ENCODE measurements around the gene MFF. TPM values are rescaled to one million over a fixed set of nuclear protein-coding genes. Genes with fewer than 3 reads are reported as not detected.

Gene MFF
- total RNA-seq, 1 experiment from 2014 or later, result 83.3 TPM

DNA sequence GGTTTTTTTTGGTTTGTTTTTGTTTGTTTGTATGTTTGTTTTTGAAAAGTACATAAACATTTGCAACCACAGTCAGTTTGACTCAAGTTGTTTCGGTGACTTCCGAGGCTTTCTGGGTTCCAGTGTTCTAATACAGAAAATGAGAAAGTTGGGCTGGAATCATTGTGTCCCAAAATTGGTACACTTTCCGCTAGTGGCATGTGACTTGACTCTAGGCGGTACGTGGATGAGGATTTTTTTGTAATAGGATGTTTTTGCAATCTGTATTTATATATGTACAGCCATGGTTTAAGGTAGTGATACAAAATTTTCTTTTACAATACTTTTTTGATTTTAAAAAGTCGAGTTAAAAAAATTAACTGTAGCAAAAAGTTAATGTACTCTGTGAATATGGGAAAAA lies 1.7 kb downstream of the MFF start:
- H4K20me1 ChIP-seq (ENCODE audit: control insufficient read depth, insufficient read depth, insufficient read length), result no peaks in the 10 kb centered on the region
- H3K79me2 ChIP-seq (ENCODE audit: insufficient read depth, low read length), result peaks cover 2% of the 10 kb centered on the region; the same call in 1 of the 2 replicates
- no peak overlapping the region for H2BK15ac ChIP-seq (ENCODE audit: low read depth, low read length)
- Mint-ChIP-seq H3K4me1 (peaks cover 33 to 41% of the 10 kb centered on the region in 2 experiments), H3K27ac (no peak overlapping the region), H3K36me3 (ENCODE audit: insufficient read depth in 1 of 3, low read depth in 3 of 3) (peaks cover 28 to 44% (median 32%) of the 10 kb centered on the region in 3 experiments), H3K27me3 (ENCODE audit: low read depth) (no peaks in the 10 kb centered on the region), H3K9me3 (peaks cover 23 to 26% of the 10 kb centered on the region in 2 experiments), H3K4me3 (peak overlapping the region; percentile 71 to 93; a peak in 3 of 5 replicates)
- no peak overlapping the region for H4K91ac ChIP-seq (ENCODE audit: insufficient read length, low read depth, low read length)
- no peak overlapping the region for H2BK120ac ChIP-seq (ENCODE audit: low read depth, low read length, poor library complexity, severe bottlenecking)
- H4K5ac ChIP-seq (ENCODE audit: insufficient read length, low read depth, low read length), result no peak overlapping the region
- no CpG with 5 or more reads among the region's 6 CpGs for WGBS (ENCODE audit: extremely low coverage, insufficient read length, low lambda C conversion rate)
- H4K8ac ChIP-seq (replicated peaks; ENCODE audit: insufficient read length, low read depth, low read length), result no peak overlapping the region
- no peak overlapping the region for H2BK20ac ChIP-seq (ENCODE audit: low read depth, low read length, poor library complexity, severe bottlenecking)
- H3K4me1 ChIP-seq (ENCODE audit: insufficient read depth, low read length), result no peaks in the 10 kb centered on the region; the same call in 1 of the 2 replicates
- H2BK5ac ChIP-seq (ENCODE audit: insufficient read length, low read length), result no peak overlapping the region
- no peak overlapping the region for H2AK5ac ChIP-seq (ENCODE audit: insufficient read length, low read length)
- H3K4ac ChIP-seq (ENCODE audit: low read depth, low read length), result no peak overlapping the region
- no peak overlapping the region for H3K9ac ChIP-seq (ENCODE audit: extremely low read depth, insufficient read length, low read length)
- peak overlapping the region; percentile 95 for H3K4me2 ChIP-seq (ENCODE audit: insufficient read depth, insufficient read length, low read length)
- no peak overlapping the region for H2BK12ac ChIP-seq (ENCODE audit: insufficient read length, low read depth, low read length)
- no peak overlapping the region for H3K23ac ChIP-seq (ENCODE audit: insufficient read length, low read depth, low read length)
- no peak overlapping the region for H2AFZ ChIP-seq (ENCODE audit: low read length)
- no peak overlapping the region for H3K56ac ChIP-seq (ENCODE audit: insufficient read length, low read depth, low read length)
- no peak overlapping the region for H3T11ph ChIP-seq (ENCODE audit: low read length)
- no peak overlapping the region for H3K14ac ChIP-seq (ENCODE audit: insufficient read depth, low read length)
- DNase-seq, result no peak
- H3K9me3 ChIP-seq (ENCODE audit: control insufficient read depth, low read depth, low read length), result no peaks in the 10 kb centered on the region
- TF ChIP-seq, protein P1, sequence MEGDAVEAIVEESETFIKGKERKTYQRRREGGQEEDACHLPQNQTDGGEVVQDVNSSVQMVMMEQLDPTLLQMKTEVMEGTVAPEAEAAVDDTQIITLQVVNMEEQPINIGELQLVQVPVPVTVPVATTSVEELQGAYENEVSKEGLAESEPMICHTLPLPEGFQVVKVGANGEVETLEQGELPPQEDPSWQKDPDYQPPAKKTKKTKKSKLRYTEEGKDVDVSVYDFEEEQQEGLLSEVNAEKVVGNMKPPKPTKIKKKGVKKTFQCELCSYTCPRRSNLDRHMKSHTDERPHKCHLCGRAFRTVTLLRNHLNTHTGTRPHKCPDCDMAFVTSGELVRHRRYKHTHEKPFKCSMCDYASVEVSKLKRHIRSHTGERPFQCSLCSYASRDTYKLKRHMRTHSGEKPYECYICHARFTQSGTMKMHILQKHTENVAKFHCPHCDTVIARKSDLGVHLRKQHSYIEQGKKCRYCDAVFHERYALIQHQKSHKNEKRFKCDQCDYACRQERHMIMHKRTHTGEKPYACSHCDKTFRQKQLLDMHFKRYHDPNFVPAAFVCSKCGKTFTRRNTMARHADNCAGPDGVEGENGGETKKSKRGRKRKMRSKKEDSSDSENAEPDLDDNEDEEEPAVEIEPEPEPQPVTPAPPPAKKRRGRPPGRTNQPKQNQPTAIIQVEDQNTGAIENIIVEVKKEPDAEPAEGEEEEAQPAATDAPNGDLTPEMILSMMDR (conservative IDR thresholded peaks at IDR 0.05), result no peak
- no peaks in the 10 kb centered on the region for H3K27me3 ChIP-seq (ENCODE audit: insufficient read depth, low read length)
- H3K79me1 ChIP-seq (ENCODE audit: insufficient read depth, low read depth, low read length, poor library complexity, severe bottlenecking), result no peaks in the 10 kb centered on the region
- peaks cover 6% of the 10 kb centered on the region for H3K23me2 ChIP-seq (ENCODE audit: insufficient read length, low read depth, low read length, poor library complexity, severe bottlenecking)
- H3K18ac ChIP-seq (ENCODE audit: insufficient read length, low read depth, low read length), result no peak overlapping the region
- H3K27ac ChIP-seq (ENCODE audit: insufficient read length, low read depth, low read length), result no peak overlapping the region
